ENCODE measurements around the gene CNOT2.

GRCh38 chr12:70383886-70384285 lies 140.7 kb downstream of the CNOT2 start:
- TF ChIP-seq CTCF (IDR thresholded peaks at IDR 0.05) (no peak), EZH2 (IDR thresholded peaks at IDR 0.05; ENCODE audit: borderline replicate concordance, insufficient read depth, low read depth, low read length, poor library complexity, severe bottlenecking) (no peak)

Measured in B cell (primary cell).